OCI-LY1 (cell line): ENCODE data around the gene ZFC3H1.

ENCODE experiments used
- EZH2 ChIP-seq: fragments of 200-600 bp; sonication (generic), shearing (Covaris generic); IDR thresholded peaks from 2 replicates; pipeline ENCODE4 v1.8.0; 2017; ENCODE audit warnings: borderline replicate concordance, mixed run types, mild to moderate bottlenecking, antibody characterized with exemption, low read length, moderate library complexity, mixed read lengths
- TF ChIP-seq, protein P1 (sequence below): fragments of 200-600 bp; sonication (generic), shearing (Covaris generic); IDR thresholded peaks from 2 replicates; pipeline ENCODE4 v1.5.1; 2017; ENCODE audit warnings: mild to moderate bottlenecking, antibody characterized with exemption, low read length, moderate library complexity, mixed read lengths

DNA sequence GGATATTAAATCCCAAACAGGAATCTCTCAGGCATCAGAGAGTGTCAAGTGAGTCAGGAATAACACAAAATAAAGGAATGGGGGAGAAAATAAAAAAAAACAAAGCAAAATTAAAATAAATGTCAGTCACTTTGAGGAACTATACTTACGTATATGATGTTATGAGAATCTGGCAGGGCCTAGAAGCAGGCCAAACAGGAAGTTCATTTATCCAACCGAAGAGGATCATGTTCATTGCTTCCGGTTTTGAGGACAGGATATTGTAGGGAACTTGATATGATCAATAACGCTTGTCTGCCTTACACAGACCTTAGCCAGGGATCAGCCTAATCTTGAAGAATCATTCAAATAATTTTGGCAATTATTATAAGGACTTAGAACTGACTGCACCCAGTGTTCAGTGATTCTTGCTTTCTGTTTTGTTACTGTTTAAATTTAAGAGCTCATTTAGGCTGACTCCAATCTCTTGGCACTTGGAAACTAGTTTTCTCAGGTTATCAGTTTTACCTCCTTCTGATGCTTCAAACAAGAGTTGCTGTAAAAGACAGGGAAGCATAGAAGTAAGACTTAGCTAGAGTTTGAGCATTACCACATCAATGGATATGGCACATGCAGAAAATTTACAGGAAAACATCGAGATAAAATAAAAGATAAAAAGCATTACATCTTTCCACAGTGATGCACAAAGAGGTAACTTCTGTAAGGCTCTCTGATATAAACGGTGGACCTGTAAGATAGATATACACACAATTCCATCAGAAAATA, 53.4 kb downstream of the ZFC3H1 start:
- TF ChIP-seq, protein P1, sequence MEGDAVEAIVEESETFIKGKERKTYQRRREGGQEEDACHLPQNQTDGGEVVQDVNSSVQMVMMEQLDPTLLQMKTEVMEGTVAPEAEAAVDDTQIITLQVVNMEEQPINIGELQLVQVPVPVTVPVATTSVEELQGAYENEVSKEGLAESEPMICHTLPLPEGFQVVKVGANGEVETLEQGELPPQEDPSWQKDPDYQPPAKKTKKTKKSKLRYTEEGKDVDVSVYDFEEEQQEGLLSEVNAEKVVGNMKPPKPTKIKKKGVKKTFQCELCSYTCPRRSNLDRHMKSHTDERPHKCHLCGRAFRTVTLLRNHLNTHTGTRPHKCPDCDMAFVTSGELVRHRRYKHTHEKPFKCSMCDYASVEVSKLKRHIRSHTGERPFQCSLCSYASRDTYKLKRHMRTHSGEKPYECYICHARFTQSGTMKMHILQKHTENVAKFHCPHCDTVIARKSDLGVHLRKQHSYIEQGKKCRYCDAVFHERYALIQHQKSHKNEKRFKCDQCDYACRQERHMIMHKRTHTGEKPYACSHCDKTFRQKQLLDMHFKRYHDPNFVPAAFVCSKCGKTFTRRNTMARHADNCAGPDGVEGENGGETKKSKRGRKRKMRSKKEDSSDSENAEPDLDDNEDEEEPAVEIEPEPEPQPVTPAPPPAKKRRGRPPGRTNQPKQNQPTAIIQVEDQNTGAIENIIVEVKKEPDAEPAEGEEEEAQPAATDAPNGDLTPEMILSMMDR, result no peak
- no peak for TF ChIP-seq EZH2
